Gastrocnemius medialis (tissue), 4 donors: Measurements from ENCODE around the gene SLC7A4.
"Not testable (repeated sequence)": the region's sequence is repeated elsewhere in the genome, so short reads cannot be mapped to it uniquely, and the experiment has no call there.

ENCODE experiments used
- POLR2A ChIP-seq, 2 donors: fragments of 450-650 bp; IDR thresholded peaks; one replicate each; pipeline ENCODE4 v1.6.1; 2017; ENCODE audit warnings: antibody characterized with exemption in 2 of 2, mild to moderate bottlenecking in 2 of 2, moderate library complexity in 2 of 2
- TF ChIP-seq, protein P1 (sequence below), 5 experiments: fragments of 450-650 bp in 3 of 5; fragments of 200-600 bp in 2 of 5; sonication (generic) in 2 of 5; IDR thresholded peaks in 4 of 5; conservative IDR thresholded peaks in 1 of 5; 1 replicate in 4 of 5; 2 replicates in 1 of 5; pipeline ENCODE4 v1.5.1; 2016 to 2019; ENCODE audit warnings: antibody characterized with exemption in 5 of 5, mild to moderate bottlenecking in 3 of 5, moderate library complexity in 3 of 5

DNA sequence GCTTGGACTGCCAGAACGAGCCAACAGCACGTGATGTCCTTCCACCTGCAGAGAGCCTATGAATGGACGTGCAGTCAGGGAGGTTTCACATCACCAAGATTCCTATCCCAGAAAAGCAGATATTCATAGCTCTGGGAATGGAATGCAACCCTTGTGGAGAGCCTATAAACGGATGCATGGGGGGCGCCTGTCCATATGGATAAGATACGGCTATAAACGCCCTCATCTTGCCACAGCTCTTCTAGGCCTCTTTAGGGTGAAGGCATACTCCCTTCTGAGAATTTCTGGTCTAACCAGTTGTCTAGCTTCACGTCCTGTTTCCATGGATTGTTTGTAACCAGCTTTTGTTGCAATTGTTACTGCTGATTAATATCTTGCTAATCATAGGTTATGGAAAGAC is 39.4 kb upstream of the SLC7A4 start:
- TF ChIP-seq, protein P1, sequence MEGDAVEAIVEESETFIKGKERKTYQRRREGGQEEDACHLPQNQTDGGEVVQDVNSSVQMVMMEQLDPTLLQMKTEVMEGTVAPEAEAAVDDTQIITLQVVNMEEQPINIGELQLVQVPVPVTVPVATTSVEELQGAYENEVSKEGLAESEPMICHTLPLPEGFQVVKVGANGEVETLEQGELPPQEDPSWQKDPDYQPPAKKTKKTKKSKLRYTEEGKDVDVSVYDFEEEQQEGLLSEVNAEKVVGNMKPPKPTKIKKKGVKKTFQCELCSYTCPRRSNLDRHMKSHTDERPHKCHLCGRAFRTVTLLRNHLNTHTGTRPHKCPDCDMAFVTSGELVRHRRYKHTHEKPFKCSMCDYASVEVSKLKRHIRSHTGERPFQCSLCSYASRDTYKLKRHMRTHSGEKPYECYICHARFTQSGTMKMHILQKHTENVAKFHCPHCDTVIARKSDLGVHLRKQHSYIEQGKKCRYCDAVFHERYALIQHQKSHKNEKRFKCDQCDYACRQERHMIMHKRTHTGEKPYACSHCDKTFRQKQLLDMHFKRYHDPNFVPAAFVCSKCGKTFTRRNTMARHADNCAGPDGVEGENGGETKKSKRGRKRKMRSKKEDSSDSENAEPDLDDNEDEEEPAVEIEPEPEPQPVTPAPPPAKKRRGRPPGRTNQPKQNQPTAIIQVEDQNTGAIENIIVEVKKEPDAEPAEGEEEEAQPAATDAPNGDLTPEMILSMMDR (IDR thresholded peaks at IDR 0.05 in 4 of 5, conservative IDR thresholded peaks at IDR 0.05 in 1 of 5): not testable (repeated sequence)
- not testable (repeated sequence) for TF ChIP-seq POLR2A (IDR thresholded peaks at IDR 0.05)
